H7 (cell line): ENCODE measurements around the gene NELFB. TPM values are rescaled to one million over a fixed set of nuclear protein-coding genes. Genes with fewer than 3 reads are reported as not detected.
A peak's percentile ranks its signal among the peaks of the same experiment; 100 is the strongest.

ENCODE experiments used
- DNase-seq: peaks from one replicate; pipeline ENCODE4 v3.0.0; 2012
- H3K27me3 ChIP-seq: 2 replicates; pipeline ENCODE4 v1.6.0; 2011; ENCODE audit warnings: mild to moderate bottlenecking, low read length; ENCODE audit not compliant: control insufficient read depth, insufficient read depth
- H3K36me3 ChIP-seq: replicated peaks from 2 replicates; pipeline ENCODE4 v1.5.1; 2011; ENCODE audit warnings: low read length; ENCODE audit not compliant: control insufficient read depth, insufficient read depth
- H3K4me3 ChIP-seq: 2 replicates; pipeline ENCODE4 v1.5.1; 2011; ENCODE audit warnings: low read depth, mild to moderate bottlenecking, control low read depth, low read length, moderate library complexity; ENCODE audit not compliant: insufficient read depth
- total RNA-seq: library from RNA; depleted of rRNA; stranded (reverse); fragments of >200 nt; shearing (Covaris generic); gene quantifications from 2 replicates; pipeline ENCODE4 v1.2.3, GENCODE V29; 2014

NELFB gene
- total RNA-seq, 1 experiment from 2014 or later: 121 TPM

- Histone ChIP-seq H3K36me3 (no peaks in the 10 kb centered on the region), H3K4me3 (no peak overlapping the region), H3K27me3 (no peaks in the 10 kb centered on the region; the same call in 1 of the 2 replicates)
- peak; percentile 91 for DNase-seq
Measured at GRCh38 chr9:137286975-137287383, 31.9 kb downstream of the NELFB start.

GRCh38 chr9:137293094-137293481, 38.0 kb downstream of the NELFB start:
- H3K36me3 ChIP-seq: no peaks in the 10 kb centered on the region
- peaks cover 15% of the 10 kb centered on the region for H3K27me3 ChIP-seq
- no peak overlapping the region for H3K4me3 ChIP-seq
- DNase-seq: no peak

- Histone ChIP-seq H3K4me3 (no peak overlapping the region), H3K36me3 (no peaks in the 10 kb centered on the region), H3K27me3 (peaks cover 15% of the 10 kb centered on the region)
- no peak for DNase-seq
Measured at GRCh38 chr9:137293482-137294090, 38.5 kb downstream of the NELFB start.

- peak; percentile 87 for DNase-seq
- H3K36me3 ChIP-seq: no peaks in the 10 kb centered on the region
- peaks cover 15% of the 10 kb centered on the region for H3K27me3 ChIP-seq
- H3K4me3 ChIP-seq: no peak overlapping the region
Measured at GRCh38 chr9:137294091-137294680, 39.1 kb downstream of the NELFB start.

GRCh38 chr9:137294681-137295237, 39.6 kb downstream of the NELFB start:
- Histone ChIP-seq H3K27me3 (peaks cover 15% of the 10 kb centered on the region), H3K4me3 (peak overlapping the region; percentile 23), H3K36me3 (no peaks in the 10 kb centered on the region)
- DNase-seq: peak; percentile 87

- DNase-seq: peak; percentile 98
- Histone ChIP-seq H3K27me3 (peaks cover 15% of the 10 kb centered on the region), H3K4me3 (peak overlapping the region; percentile 26), H3K36me3 (no peaks in the 10 kb centered on the region)
Measured at GRCh38 chr9:137295238-137295811, 40.2 kb downstream of the NELFB start.

GRCh38 chr9:137295849-137296669, 40.9 kb downstream of the NELFB start:
- DNase-seq: peak; percentile 94
- Histone ChIP-seq H3K27me3 (peaks cover 15% of the 10 kb centered on the region), H3K36me3 (no peaks in the 10 kb centered on the region), H3K4me3 (peak overlapping the region; percentile 36)

- DNase-seq: no peak
- Histone ChIP-seq H3K27me3 (peaks cover 18% of the 10 kb centered on the region), H3K4me3 (peak overlapping the region; percentile 36), H3K36me3 (no peaks in the 10 kb centered on the region)
Measured at GRCh38 chr9:137296670-137297664, 41.8 kb downstream of the NELFB start.

GRCh38 chr9:137297966-137298365, 42.8 kb downstream of the NELFB start:
- Histone ChIP-seq H3K36me3 (no peaks in the 10 kb centered on the region), H3K27me3 (peaks cover 20% of the 10 kb centered on the region), H3K4me3 (no peak overlapping the region)
- no peak for DNase-seq

- Histone ChIP-seq H3K27me3 (peaks cover 25% of the 10 kb centered on the region), H3K4me3 (no peak overlapping the region), H3K36me3 (no peaks in the 10 kb centered on the region)
- no peak for DNase-seq
Measured at GRCh38 chr9:137298401-137299202, 43.5 kb downstream of the NELFB start.

GRCh38 chr9:137299203-137299565, 44.1 kb downstream of the NELFB start:
- no peaks in the 10 kb centered on the region for H3K36me3 ChIP-seq
- DNase-seq: no peak
- H3K4me3 ChIP-seq: peak overlapping the region; percentile 10; the same call in 1 of the 2 replicates
- peaks cover 26% of the 10 kb centered on the region for H3K27me3 ChIP-seq

GRCh38 chr9:137299938-137300337, 44.8 kb downstream of the NELFB start:
- Histone ChIP-seq H3K4me3 (peak overlapping the region; percentile 95), H3K36me3 (no peaks in the 10 kb centered on the region), H3K27me3 (peaks cover 21% of the 10 kb centered on the region)
- DNase-seq: no peak

GRCh38 chr9:137300567-137301080, 45.5 kb downstream of the NELFB start:
- H3K27me3 ChIP-seq: peaks cover 20% of the 10 kb centered on the region
- no peaks in the 10 kb centered on the region for H3K36me3 ChIP-seq
- peak; percentile 92 for DNase-seq
- H3K4me3 ChIP-seq: peak overlapping the region; percentile 95
